ENCODE data around the gene UACA.

The UACA gene

GRCh38 chr15:70687482-70687881 lies 75.9 kb downstream of the UACA start:
- no peak overlapping the region for H2BK12ac ChIP-seq (ENCODE audit: low read length)

GRCh38 chr15:70680817-70681216 lies 82.5 kb downstream of the UACA start:
- Histone ChIP-seq H2BK120ac (ENCODE audit: low read depth, low read length) (no peak overlapping the region), H3K9ac (ENCODE audit: low read depth, low read length, poor library complexity) (no peak overlapping the region), H4K91ac (ENCODE audit: low read depth, low read length, poor library complexity) (no peak overlapping the region), H3K36me3 (replicated peaks in 1 of 2; ENCODE audit: control insufficient read depth in 2 of 2, insufficient read depth in 2 of 2, low read length in 2 of 2) (peaks cover 0 to under 1% of the 10 kb centered on the region in 2 donors), H3K4me2 (ENCODE audit: insufficient read depth, low read length, poor library complexity, severe bottlenecking) (no peak overlapping the region), H4K8ac (ENCODE audit: low read depth, low read length) (no peak overlapping the region), H2AK5ac (ENCODE audit: low read depth, low read length) (no peak overlapping the region), H2BK5ac (ENCODE audit: low read length) (no peak overlapping the region), H3K79me1 (ENCODE audit: low read depth, low read length) (no peaks in the 10 kb centered on the region), H3K18ac (ENCODE audit: low read length) (no peak overlapping the region), H3K14ac (ENCODE audit: low read length) (no peak overlapping the region), H2BK15ac (ENCODE audit: low read length) (no peak overlapping the region), H2AFZ (ENCODE audit: low read length) (no peak overlapping the region), H2BK12ac (ENCODE audit: low read length) (no peak overlapping the region), H3K4me3 (ENCODE audit: low read length in 2 of 2) (no peak overlapping the region), H3K27ac (replicated peaks; ENCODE audit: low read length) (no peak overlapping the region), H3K27me3 (ENCODE audit: control insufficient read depth in 3 of 3, insufficient read depth in 3 of 3, low read depth in 1 of 3, low read length in 3 of 3) (no peaks in the 10 kb centered on the region), H3K4ac (ENCODE audit: low read length) (no peak overlapping the region), H3K4me1 (ENCODE audit: control insufficient read depth in 2 of 2, insufficient read depth in 1 of 2, low read depth in 1 of 2, low read length in 2 of 2) (no peaks in the 10 kb centered on the region), H3K23ac (ENCODE audit: low read depth, low read length, poor library complexity) (no peak overlapping the region), H3K9me3 (replicated peaks in 1 of 2; ENCODE audit: control insufficient read depth in 2 of 2, insufficient read depth in 1 of 2, low read depth in 1 of 2, low read length in 2 of 2) (no peaks in the 10 kb centered on the region)
- no peak for DNase-seq (ENCODE audit: low spot score)
- WGBS, 2 donors (ENCODE audit: extremely low coverage in 2 of 2, insufficient read length in 2 of 2, insufficient replicate concordance in 1 of 2): no CpG with 5 or more reads among the region's 6 CpGs

More at GRCh38 chr15:70687482-70687881, 75.9 kb downstream of the UACA start:
- H3K79me1 ChIP-seq (ENCODE audit: low read depth, low read length): no peaks in the 10 kb centered on the region
- no peak overlapping the region for H3K18ac ChIP-seq (ENCODE audit: low read length)
- DNase-seq (ENCODE audit: low spot score): no peak
- no peak overlapping the region for H3K9ac ChIP-seq (ENCODE audit: low read depth, low read length, poor library complexity)
- no peak overlapping the region for H2BK5ac ChIP-seq (ENCODE audit: low read length)
- H3K4ac ChIP-seq (ENCODE audit: low read length): no peak overlapping the region
- H4K8ac ChIP-seq (ENCODE audit: low read depth, low read length): no peak overlapping the region
- no peak overlapping the region for H2AK5ac ChIP-seq (ENCODE audit: low read depth, low read length)
- no peaks in the 10 kb centered on the region for H3K4me1 ChIP-seq (ENCODE audit: control insufficient read depth in 2 of 2, insufficient read depth in 1 of 2, low read depth in 1 of 2, low read length in 2 of 2)
- H2AFZ ChIP-seq (ENCODE audit: low read length): no peak overlapping the region
- H3K27ac ChIP-seq (replicated peaks; ENCODE audit: low read length): no peak overlapping the region
- H3K9me3 ChIP-seq (replicated peaks in 1 of 2; ENCODE audit: control insufficient read depth in 2 of 2, insufficient read depth in 1 of 2, low read depth in 1 of 2, low read length in 2 of 2): no peaks in the 10 kb centered on the region
- H3K36me3 ChIP-seq (replicated peaks in 1 of 2; ENCODE audit: control insufficient read depth in 2 of 2, insufficient read depth in 2 of 2, low read length in 2 of 2): no peaks in the 10 kb centered on the region
- H2BK120ac ChIP-seq (ENCODE audit: low read depth, low read length): no peak overlapping the region
- H3K4me3 ChIP-seq (ENCODE audit: low read length in 2 of 2): no peak overlapping the region
- no peak overlapping the region for H3K4me2 ChIP-seq (ENCODE audit: insufficient read depth, low read length, poor library complexity, severe bottlenecking)
- H2BK15ac ChIP-seq (ENCODE audit: low read length): no peak overlapping the region
- H3K23ac ChIP-seq (ENCODE audit: low read depth, low read length, poor library complexity): no peak overlapping the region
- no peak overlapping the region for H4K91ac ChIP-seq (ENCODE audit: low read depth, low read length, poor library complexity)
- WGBS, 2 donors (ENCODE audit: extremely low coverage in 2 of 2, insufficient read length in 2 of 2, insufficient replicate concordance in 1 of 2): no CpG with 5 or more reads among the region's 3 CpGs
- no peaks in the 10 kb centered on the region for H3K27me3 ChIP-seq (ENCODE audit: control insufficient read depth in 3 of 3, insufficient read depth in 3 of 3, low read depth in 1 of 3, low read length in 3 of 3)
- H3K14ac ChIP-seq (ENCODE audit: low read length): no peak overlapping the region

DNA sequence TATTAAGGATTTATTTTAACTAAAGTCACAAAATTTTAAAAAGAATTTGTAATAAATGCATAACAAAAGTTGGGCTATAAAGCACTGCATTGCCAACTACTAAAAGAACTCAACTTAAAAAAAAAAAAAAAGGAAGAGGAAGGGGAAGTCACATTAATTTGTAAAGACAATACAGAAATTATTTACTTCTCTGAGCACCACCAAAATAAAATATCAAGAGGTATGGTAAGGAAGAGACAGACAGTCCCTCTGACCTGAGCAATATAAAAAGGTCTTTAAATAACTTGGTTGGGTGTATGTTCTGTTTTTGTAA lies 83.5 kb downstream of the UACA start:
- Histone ChIP-seq H3K18ac (ENCODE audit: low read length) (no peak overlapping the region), H3K36me3 (replicated peaks in 1 of 2; ENCODE audit: control insufficient read depth in 2 of 2, insufficient read depth in 2 of 2, low read length in 2 of 2) (peaks cover 0 to 3% of the 10 kb centered on the region in 2 donors), H2BK12ac (ENCODE audit: low read length) (no peak overlapping the region), H2BK15ac (ENCODE audit: low read length) (no peak overlapping the region), H2AK5ac (ENCODE audit: low read depth, low read length) (no peak overlapping the region), H4K91ac (ENCODE audit: low read depth, low read length, poor library complexity) (no peak overlapping the region), H3K27me3 (ENCODE audit: control insufficient read depth in 3 of 3, insufficient read depth in 3 of 3, low read depth in 1 of 3, low read length in 3 of 3) (no peaks in the 10 kb centered on the region), H2BK120ac (ENCODE audit: low read depth, low read length) (no peak overlapping the region), H3K9me3 (replicated peaks in 1 of 2; ENCODE audit: control insufficient read depth in 2 of 2, insufficient read depth in 1 of 2, low read depth in 1 of 2, low read length in 2 of 2) (no peaks in the 10 kb centered on the region), H2AFZ (ENCODE audit: low read length) (no peak overlapping the region), H3K4me1 (ENCODE audit: control insufficient read depth in 2 of 2, insufficient read depth in 1 of 2, low read depth in 1 of 2, low read length in 2 of 2) (no peaks in the 10 kb centered on the region), H4K8ac (ENCODE audit: low read depth, low read length) (no peak overlapping the region), H2BK5ac (ENCODE audit: low read length) (no peak overlapping the region), H3K4me3 (ENCODE audit: low read length in 2 of 2) (no peak overlapping the region), H3K4me2 (ENCODE audit: insufficient read depth, low read length, poor library complexity, severe bottlenecking) (no peak overlapping the region), H3K23ac (ENCODE audit: low read depth, low read length, poor library complexity) (no peak overlapping the region), H3K4ac (ENCODE audit: low read length) (no peak overlapping the region), H3K9ac (ENCODE audit: low read depth, low read length, poor library complexity) (no peak overlapping the region), H3K27ac (replicated peaks; ENCODE audit: low read length) (no peak overlapping the region), H3K79me1 (ENCODE audit: low read depth, low read length) (no peaks in the 10 kb centered on the region), H3K14ac (ENCODE audit: low read length) (no peak overlapping the region)
- no peak for DNase-seq (ENCODE audit: low spot score)

- peaks cover 2 to 17% of the 10 kb centered on the region in 2 donors for H3K36me3 ChIP-seq (replicated peaks in 1 of 2; ENCODE audit: control insufficient read depth in 2 of 2, insufficient read depth in 2 of 2, low read length in 2 of 2)
- H3K27ac ChIP-seq (replicated peaks; ENCODE audit: low read length): no peak overlapping the region
- no peak overlapping the region for H3K18ac ChIP-seq (ENCODE audit: low read length)
- no peak overlapping the region for H3K4me3 ChIP-seq (ENCODE audit: low read length in 2 of 2)
- H3K79me1 ChIP-seq (ENCODE audit: low read depth, low read length): no peaks in the 10 kb centered on the region
- H3K9ac ChIP-seq (ENCODE audit: low read depth, low read length, poor library complexity): no peak overlapping the region
- no peak for DNase-seq (ENCODE audit: low spot score)
- H3K4me2 ChIP-seq (ENCODE audit: insufficient read depth, low read length, poor library complexity, severe bottlenecking): no peak overlapping the region
- no peak overlapping the region for H4K91ac ChIP-seq (ENCODE audit: low read depth, low read length, poor library complexity)
- no peaks in the 10 kb centered on the region for H3K27me3 ChIP-seq (ENCODE audit: control insufficient read depth in 3 of 3, insufficient read depth in 3 of 3, low read depth in 1 of 3, low read length in 3 of 3)
- no peak overlapping the region for H2BK5ac ChIP-seq (ENCODE audit: low read length)
- H3K14ac ChIP-seq (ENCODE audit: low read length): no peak overlapping the region
- H3K23ac ChIP-seq (ENCODE audit: low read depth, low read length, poor library complexity): no peak overlapping the region
- H2BK12ac ChIP-seq (ENCODE audit: low read length): no peak overlapping the region
- H3K4ac ChIP-seq (ENCODE audit: low read length): no peak overlapping the region
- no peak overlapping the region for H2BK15ac ChIP-seq (ENCODE audit: low read length)
- no peaks in the 10 kb centered on the region for H3K4me1 ChIP-seq (ENCODE audit: control insufficient read depth in 2 of 2, insufficient read depth in 1 of 2, low read depth in 1 of 2, low read length in 2 of 2)
- no peak overlapping the region for H2AFZ ChIP-seq (ENCODE audit: low read length)
- H3K9me3 ChIP-seq (replicated peaks in 1 of 2; ENCODE audit: control insufficient read depth in 2 of 2, insufficient read depth in 1 of 2, low read depth in 1 of 2, low read length in 2 of 2): no peaks in the 10 kb centered on the region
- H4K8ac ChIP-seq (ENCODE audit: low read depth, low read length): no peak overlapping the region
- H2BK120ac ChIP-seq (ENCODE audit: low read depth, low read length): no peak overlapping the region
- no peak overlapping the region for H2AK5ac ChIP-seq (ENCODE audit: low read depth, low read length)
Observed at GRCh38 chr15:70672081-70672480, 91.3 kb downstream of the UACA start.

Data from neuronal stem cell (in vitro differentiated cells).